ENCODE measurements around the gene ZNF555.
"Not testable (repeated sequence)": the region's sequence is repeated elsewhere in the genome, so short reads cannot be mapped to it uniquely, and the experiment has no call there.

Gene ZNF555

GRCh38 chr19:2807379-2808128 is 33.7 kb upstream of the ZNF555 start:
- no peak for DNase-seq

DNA sequence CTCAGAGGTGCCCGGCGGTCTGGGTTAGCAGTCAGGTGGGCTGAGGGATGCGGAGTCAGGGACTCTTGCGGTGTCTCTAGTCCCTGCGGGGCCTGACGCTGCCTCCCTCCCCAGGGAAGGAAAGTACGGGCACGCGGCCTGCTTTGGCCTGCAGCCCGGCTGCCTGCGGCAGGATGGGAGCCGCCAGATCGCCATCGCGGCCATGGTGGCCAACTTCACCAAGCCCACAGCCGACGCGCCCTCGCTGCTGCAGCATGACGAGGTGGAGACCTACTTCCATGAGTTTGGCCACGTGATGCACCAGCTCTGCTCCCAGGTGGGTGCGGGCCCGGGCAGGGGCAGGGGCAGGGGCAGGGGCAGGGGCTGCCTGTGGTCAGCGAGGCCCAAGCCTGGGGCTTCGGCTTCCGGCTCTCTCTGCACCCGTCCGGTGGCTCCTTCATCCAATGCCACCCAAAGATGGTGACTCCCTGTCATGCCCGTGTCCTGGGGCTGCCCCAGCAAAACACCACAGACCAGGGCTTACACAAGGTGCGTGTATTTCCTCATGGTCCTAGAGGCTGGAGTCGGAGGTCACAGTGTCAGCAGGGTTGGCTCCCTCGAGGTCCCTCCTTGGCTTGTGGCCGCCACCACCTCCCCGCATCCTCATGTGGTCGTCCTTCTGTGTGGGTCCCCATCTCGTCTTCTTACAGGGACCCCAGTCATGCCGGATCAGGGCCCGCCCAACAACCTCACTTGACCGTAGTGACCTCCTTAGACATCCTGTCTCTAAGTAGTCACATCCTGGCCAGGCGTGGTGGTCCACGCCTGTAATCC is 32.9 kb upstream of the ZNF555 start:
- no peak for DNase-seq

DNA sequence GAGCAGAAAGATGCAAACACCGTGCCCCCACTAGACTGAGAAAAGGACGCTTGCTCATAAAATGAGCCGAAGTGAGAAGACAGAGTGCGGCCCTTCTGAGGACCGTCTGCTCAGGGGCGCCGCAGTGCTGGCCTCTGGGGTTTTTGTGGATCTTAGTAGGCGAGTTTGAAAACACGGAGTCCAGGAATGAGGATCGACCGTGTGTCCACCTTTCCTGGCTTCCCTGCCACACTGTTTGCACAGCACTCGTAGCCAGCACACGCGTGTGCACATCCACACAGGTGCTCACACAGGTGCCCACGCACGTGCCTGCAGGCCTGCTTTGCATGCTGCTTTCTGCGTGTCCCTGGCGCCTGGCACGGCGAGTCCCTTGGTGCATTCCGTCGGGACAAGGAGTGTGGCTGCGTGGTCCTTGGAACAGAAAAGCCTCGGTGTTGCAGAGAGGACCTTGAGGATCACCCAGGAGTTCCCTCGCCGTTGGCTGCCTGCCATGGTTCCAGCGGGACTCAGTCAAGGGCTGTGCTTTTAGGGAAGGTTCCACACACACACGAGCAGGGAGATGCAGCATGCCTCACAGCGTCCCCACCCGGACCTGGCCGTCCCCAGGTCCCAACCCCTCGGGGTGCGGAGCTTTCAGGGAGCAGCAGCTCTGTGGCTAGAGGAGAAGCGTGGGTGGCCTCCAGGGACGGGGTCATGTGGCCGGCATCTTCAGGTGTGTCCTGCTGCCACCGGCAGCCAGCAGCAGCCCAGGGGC is 31.7 kb upstream of the ZNF555 start:
- DNase-seq, result no peak

- no peak for DNase-seq
These were observed 30.9 kb upstream of the ZNF555 start for GRCh38 chr19:2810141-2811091.

- no peak for DNase-seq
These were observed 30.0 kb upstream of the ZNF555 start for GRCh38 chr19:2811221-2811722.

DNA sequence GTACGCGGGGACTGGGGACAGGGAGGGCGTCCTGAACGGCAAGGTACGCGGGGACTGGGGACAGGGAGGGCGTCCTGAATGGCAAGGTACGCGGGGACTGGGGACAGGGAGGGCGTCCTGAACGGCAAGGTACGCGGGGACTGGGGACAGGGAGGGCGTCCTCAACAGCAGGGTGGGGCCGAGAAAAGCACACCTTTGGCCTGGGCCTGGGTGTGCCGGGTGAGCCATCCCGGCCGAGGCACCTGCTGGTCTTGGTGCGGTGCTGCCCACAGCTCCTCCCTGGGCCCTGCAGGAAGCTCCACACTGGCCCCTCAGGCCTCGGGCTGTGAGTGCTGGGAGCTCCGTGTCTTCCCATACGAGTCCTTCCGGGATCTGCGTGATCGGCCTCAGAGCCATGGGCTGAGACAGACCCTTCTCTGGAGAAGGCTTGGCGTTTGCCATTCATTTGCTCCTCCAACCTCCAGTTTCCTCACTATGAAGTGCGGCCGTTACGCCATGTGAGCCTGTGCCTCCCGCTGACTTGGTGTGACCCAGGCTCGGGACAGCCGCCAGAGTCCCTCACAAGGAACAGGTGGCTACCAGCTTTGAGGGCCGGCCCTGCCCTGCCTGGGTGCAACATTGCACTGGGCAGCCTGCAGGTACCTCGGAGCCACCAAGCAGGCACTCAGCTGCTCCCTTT is 29.4 kb upstream of the ZNF555 start:
- DNase-seq, result no peak

- no peak for DNase-seq
These were observed 28.7 kb upstream of the ZNF555 start for GRCh38 chr19:2812414-2813234.

DNA sequence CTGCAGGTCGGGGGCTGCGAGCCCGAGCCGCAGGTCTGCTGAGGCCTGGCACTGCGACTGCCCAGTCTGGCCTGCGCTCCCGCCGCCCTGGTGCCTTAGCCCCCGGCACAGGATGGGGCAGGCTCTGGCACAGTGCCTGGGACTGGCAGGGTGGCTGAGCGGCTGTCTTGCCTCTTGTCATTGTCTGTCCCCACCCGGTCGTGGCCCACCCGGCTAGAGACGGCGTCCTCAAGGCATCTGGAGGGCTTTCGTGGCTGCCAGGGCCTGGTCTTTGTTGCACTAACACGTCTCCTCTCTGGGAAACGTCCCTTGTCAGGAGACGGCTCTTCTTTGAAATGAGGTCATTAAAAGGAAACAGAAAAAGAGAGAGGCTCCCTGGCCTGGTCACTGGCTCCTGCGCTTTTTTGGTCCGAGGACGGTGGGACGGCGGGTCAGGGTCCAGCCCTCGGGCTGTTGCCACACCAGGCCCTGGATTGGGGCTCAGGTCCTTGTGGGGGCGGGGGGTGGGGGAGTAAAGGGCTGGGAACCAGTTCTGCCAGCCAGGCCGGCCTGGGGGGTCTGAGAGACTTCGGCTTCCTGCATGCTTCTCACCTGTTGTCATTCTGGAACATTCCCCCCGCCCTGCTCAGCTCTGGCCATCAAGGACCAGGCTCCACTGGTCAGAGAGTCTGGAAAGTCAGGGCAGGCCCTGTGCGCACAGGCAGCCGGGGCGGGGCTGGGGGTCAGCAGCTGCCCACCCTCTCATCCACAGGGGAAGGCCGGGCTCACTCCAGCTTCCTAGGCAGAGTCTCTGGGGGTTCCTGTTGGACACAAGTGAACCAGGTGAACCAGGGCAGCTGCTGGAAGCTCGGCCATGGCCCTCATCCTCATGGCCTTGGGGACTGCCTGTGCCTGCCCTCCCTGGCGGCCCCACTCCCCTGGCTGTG is 27.8 kb upstream of the ZNF555 start:
- no peak for DNase-seq

- no peak for DNase-seq
These were observed 26.8 kb upstream of the ZNF555 start for GRCh38 chr19:2814426-2814825.

GRCh38 chr19:2815191-2815614 is 26.1 kb upstream of the ZNF555 start:
- no peak for DNase-seq

DNA sequence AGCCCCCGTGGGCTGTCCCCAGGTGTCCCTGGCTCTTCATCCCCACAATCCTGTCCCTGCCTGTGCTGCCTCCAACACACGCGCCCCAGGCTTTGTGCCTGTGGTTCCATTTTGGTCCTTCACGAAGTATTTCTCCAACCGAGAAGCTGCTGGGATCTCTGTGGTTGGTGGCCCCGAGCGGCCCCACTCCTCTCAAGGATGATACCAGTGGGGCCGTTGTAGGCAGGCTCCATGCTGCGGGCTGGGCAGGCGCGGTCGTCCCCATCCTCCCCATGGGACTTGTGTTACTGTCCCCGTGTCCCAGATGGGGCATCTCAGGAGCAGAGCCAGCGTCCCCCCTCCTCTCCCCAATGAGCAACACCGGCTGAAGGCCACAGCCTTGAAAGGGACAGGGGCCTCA is 25.4 kb upstream of the ZNF555 start:
- DNase-seq, result no peak

DNA sequence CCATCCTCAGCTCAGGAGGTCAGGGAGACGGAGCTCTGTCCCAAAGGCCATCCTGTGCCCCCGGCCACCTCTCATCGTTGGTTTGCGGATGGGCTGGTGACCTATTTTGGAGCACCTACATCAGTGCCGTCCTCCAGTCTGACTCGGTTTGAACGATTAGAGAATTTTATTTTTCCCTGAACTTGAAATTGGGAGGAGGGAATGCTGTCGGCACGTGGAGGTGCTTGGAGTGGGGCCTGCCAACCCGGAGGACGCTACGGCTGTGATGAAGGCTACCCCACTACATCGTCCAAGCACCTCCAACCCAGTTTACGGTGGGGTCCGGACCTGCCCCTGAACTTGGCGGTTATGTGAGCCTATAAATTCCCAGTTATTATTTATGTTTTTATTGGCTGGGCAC is 24.6 kb upstream of the ZNF555 start:
- DNase-seq, result no peak

DNA sequence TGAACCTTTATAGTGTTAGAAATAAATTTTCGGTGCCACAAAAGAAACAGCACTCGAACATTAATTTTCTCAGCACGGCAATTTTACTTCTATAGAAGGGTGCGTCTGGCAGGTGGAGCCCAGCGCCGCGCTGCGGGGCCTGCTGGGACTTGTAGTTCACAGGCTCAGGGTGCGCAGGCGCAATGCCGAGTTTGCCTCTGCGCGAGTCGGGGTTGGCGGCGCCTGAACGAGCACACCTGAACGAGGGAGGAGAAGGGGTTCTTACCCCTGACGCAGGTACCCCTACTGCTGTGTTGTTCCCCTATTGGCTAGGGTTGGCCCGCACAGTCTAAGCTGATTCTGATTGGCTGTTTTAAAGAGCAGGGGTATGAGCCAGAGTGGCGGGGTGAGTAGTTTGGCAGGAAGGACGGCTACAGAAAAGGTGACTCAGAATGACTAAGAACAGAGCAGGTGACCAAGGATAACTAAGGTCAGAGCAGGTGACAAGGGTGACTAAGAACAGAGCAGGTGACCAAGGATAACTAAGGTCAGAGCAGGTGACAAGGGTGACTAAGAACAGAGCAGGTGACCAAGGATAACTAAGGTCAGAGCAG is 23.9 kb upstream of the ZNF555 start:
- DNase-seq, result not testable (repeated sequence)

DNA sequence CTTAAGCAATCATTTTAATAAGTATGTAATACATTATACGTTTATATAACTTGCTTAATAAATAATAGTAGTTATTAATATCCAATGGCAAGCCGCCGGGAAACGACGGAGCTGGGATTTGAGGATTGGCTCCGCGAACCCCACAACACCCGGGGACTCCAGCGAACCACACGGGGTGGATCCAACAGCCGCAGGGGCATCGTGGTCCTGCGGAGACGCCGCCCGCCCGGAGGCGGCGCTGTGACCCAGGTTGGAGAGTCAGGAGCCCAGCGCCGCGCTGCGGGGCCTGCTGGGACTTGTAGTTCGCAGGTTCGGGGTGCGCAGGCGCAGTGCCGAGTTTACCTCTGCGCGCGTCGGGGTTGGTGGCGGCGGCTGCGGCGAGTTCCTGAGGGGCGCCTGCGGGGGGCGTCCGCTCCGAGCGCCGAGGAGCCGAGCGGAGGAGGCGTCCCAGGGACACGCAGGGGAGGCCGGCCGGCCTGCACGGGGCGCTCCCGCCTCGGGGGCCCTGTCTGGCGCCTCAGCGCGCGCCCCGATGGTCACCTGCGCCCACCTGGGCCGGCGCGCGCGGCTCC is 21.6 kb upstream of the ZNF555 start, which contains the start of gene ZNF554:
Gene ZNF554 (plus strand): TSS at position 329 of the 572 bp plus-strand sequence. CDS start 204 bp downstream, at position 533.
- DNase-seq, result peak; percentile 71 to 94

DNA sequence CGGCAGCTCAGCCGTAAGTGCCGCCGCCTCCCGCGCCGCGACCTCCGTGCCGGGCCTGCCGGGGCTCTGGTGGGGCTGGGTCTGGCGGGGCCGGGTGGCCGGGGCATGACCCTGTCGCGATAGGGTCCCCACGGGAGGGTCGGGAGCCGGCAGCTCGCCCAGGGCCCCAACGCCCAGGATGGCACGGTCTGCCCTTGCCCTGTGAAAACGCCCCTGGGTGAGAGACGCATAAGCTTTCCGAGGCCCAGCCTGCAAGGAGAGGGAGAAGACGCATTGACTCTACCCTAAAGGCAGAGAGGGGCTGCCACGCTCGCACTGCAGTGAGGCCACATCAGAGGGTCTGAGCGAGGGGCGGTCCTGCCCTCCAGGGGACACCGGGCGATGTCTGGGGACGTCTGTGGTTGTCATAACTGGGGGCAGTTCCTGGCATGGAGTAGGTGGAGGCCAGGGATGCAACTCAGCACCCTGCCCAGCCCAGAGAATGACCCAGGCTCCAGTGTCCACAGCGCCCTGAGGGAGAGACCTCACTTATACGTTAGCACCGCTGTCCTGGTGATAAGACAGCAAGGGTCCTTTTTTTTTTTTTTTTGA is 21.1 kb upstream of the ZNF555 start:
- DNase-seq, result peak in 1 of 2 experiments; percentile 39

DNA sequence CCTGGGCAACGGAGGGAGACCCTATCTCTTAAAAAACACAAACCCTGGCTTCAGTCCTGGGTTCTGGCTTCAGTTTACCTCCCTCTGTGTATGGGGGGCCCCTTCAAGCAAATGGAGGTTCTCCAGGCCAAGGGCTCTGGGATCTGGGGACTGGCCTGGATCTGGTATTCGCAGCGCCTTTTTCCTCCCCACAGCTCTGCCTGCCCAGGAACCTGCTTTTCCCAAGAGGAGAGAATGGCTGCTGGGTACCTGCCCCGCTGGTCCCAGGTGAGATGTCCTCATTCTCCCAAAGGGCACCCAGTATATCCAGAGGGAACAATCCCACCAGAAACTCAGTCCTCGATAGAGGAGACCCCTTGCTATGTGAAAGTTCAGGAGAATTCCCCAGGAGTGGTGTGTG is 18.4 kb upstream of the ZNF555 start:
- no peak for DNase-seq

DNA sequence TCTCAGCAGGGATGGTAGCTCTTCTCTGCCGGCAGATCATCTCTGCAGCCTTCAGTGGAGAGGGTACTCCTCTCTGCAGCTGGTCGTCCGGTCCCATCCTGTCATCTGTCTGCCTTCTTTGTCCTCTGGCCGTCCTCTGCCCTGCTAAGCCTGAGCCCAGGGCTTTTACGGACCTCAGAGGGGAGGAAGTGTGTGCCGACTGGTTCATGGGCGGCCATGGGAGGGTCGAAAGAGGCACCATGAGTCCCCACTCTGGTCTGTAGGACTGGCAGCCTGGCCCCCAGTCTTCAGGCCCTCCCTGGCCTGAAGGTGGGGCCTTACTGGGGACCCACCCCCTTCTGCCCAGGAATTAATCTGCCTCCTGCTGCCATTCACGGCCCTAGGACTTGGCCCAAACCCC is 17.6 kb upstream of the ZNF555 start:
- DNase-seq, result no peak

GRCh38 chr19:2824129-2824528 is 17.1 kb upstream of the ZNF555 start:
- DNase-seq, result no peak
